ENCODE data around the gene RFTN2.

DNA sequence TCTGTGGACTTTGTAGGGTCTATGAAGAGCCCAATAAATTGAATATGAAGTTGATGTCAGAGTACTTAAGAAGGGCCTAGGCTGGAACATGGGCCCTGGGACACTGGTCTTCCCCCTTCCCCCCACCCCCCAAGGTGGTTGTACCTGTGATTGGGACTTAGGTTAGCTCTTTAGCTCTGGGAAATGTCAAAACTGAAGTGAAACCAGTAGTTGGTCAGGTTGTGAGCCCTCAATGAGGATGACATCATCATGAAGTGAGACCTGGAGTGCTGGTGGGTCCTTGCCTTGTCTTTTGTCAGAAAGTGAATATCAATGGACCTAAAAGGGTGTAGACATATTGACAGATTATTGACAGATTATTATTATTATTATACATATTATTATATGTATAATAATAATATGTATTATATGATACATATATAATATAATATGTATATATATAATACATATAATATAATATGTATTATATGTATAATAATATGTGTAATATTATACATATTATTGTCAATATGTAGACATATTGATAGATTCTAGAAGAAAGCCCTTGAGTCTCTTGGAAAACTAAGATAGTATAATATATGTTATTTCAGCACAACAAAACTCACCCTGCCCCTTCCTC, 35.1 kb upstream of the RFTN2 start:
- TF ChIP-seq, protein P1, sequence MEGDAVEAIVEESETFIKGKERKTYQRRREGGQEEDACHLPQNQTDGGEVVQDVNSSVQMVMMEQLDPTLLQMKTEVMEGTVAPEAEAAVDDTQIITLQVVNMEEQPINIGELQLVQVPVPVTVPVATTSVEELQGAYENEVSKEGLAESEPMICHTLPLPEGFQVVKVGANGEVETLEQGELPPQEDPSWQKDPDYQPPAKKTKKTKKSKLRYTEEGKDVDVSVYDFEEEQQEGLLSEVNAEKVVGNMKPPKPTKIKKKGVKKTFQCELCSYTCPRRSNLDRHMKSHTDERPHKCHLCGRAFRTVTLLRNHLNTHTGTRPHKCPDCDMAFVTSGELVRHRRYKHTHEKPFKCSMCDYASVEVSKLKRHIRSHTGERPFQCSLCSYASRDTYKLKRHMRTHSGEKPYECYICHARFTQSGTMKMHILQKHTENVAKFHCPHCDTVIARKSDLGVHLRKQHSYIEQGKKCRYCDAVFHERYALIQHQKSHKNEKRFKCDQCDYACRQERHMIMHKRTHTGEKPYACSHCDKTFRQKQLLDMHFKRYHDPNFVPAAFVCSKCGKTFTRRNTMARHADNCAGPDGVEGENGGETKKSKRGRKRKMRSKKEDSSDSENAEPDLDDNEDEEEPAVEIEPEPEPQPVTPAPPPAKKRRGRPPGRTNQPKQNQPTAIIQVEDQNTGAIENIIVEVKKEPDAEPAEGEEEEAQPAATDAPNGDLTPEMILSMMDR (IDR thresholded peaks at IDR 0.05): no peak
- TF ChIP-seq EZH2phosphoT487 (IDR thresholded peaks at IDR 0.05): no peak
